Measurements from ENCODE around the gene C9orf78. TPM values are rescaled to one million over a fixed set of nuclear protein-coding genes. Genes with fewer than 3 reads are reported as not detected.

Gene C9orf78
- total and polyA plus RNA-seq, 2 of the 8 experiments (the other 6 are each of a cell fraction or from before 2014, with no cell fraction given) = 17.4 to 40.6 TPM

GRCh38 chr9:129823935-129824601 is 11.0 kb downstream of the C9orf78 start, which contains the start of gene TOR1A (continued):
- peak; percentile 84; the same call in 1 of the 2 replicates for TF ChIP-seq GABPA (IDR thresholded peaks at IDR 0.05; ENCODE audit: borderline replicate concordance, insufficient read depth, low read length)
- peak; percentile 100 for TF ChIP-seq YY1 (IDR thresholded peaks at IDR 0.05; ENCODE audit: low read depth, low read length)
- TF ChIP-seq CHD2 (IDR thresholded peaks at IDR 0.05; ENCODE audit: low read length) = peak; percentile 79
